Measurements from ENCODE around the gene SLC9A8.

DNA sequence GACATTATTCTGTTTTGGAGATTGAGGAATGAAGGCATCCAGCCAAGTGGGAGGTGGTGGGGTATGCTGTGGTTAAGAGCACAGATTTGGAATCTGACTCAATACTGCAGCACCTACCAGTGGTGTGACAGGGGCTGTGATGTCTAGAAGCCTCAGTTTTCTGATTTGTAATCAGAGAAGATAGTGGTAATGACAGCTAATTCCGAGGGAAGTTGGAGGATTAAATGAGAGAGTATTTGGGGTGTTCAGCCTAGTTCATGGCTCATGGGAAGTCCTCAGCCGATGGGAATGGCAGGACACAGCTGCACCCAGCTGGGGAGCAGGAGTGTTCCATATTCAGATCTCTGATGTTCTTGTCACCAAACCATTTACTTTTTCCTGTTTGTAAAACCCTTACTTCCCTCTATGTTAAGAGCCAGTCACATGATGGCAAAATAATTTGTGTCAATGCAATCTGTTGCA lies 9.3 kb downstream of the SLC9A8 start:
- TF ChIP-seq, protein P1, sequence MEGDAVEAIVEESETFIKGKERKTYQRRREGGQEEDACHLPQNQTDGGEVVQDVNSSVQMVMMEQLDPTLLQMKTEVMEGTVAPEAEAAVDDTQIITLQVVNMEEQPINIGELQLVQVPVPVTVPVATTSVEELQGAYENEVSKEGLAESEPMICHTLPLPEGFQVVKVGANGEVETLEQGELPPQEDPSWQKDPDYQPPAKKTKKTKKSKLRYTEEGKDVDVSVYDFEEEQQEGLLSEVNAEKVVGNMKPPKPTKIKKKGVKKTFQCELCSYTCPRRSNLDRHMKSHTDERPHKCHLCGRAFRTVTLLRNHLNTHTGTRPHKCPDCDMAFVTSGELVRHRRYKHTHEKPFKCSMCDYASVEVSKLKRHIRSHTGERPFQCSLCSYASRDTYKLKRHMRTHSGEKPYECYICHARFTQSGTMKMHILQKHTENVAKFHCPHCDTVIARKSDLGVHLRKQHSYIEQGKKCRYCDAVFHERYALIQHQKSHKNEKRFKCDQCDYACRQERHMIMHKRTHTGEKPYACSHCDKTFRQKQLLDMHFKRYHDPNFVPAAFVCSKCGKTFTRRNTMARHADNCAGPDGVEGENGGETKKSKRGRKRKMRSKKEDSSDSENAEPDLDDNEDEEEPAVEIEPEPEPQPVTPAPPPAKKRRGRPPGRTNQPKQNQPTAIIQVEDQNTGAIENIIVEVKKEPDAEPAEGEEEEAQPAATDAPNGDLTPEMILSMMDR (IDR thresholded peaks at IDR 0.05), result no peak
- TF ChIP-seq, protein P2, sequence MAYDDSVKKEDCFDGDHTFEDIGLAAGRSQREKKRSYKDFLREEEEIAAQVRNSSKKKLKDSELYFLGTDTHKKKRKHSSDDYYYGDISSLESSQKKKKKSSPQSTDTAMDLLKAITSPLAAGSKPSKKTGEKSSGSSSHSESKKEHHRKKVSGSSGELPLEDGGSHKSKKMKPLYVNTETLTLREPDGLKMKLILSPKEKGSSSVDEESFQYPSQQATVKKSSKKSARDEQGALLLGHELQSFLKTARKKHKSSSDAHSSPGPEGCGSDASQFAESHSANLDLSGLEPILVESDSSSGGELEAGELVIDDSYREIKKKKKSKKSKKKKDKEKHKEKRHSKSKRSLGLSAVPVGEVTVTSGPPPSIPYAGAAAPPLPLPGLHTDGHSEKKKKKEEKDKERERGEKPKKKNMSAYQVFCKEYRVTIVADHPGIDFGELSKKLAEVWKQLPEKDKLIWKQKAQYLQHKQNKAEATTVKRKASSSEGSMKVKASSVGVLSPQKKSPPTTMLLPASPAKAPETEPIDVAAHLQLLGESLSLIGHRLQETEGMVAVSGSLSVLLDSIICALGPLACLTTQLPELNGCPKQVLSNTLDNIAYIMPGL (CRISPR knock-in tag; IDR thresholded peaks at IDR 0.05), result no peak
- TF ChIP-seq JUN (CRISPR knock-in tag; IDR thresholded peaks at IDR 0.05), result no peak
- TF ChIP-seq CREM (CRISPR knock-in tag; IDR thresholded peaks at IDR 0.05), result no peak
- TF ChIP-seq, protein P3, sequence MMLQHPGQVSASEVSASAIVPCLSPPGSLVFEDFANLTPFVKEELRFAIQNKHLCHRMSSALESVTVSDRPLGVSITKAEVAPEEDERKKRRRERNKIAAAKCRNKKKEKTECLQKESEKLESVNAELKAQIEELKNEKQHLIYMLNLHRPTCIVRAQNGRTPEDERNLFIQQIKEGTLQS (CRISPR knock-in tag; conservative IDR thresholded peaks at IDR 0.05), result no peak
- TF ChIP-seq, protein P4, sequence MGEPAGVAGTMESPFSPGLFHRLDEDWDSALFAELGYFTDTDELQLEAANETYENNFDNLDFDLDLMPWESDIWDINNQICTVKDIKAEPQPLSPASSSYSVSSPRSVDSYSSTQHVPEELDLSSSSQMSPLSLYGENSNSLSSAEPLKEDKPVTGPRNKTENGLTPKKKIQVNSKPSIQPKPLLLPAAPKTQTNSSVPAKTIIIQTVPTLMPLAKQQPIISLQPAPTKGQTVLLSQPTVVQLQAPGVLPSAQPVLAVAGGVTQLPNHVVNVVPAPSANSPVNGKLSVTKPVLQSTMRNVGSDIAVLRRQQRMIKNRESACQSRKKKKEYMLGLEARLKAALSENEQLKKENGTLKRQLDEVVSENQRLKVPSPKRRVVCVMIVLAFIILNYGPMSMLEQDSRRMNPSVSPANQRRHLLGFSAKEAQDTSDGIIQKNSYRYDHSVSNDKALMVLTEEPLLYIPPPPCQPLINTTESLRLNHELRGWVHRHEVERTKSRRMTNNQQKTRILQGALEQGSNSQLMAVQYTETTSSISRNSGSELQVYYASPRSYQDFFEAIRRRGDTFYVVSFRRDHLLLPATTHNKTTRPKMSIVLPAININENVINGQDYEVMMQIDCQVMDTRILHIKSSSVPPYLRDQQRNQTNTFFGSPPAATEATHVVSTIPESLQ (CRISPR knock-in tag; IDR thresholded peaks at IDR 0.05), result no peak
- TF ChIP-seq SMAD4 (CRISPR knock-in tag; IDR thresholded peaks at IDR 0.05), result no peak
- TF ChIP-seq ELF4 (CRISPR knock-in tag; IDR thresholded peaks at IDR 0.05; ENCODE audit: low read depth), result no peak
- no peak for TF ChIP-seq FOXP1 (CRISPR knock-in tag; IDR thresholded peaks at IDR 0.05; ENCODE audit: borderline replicate concordance)
- no peak for TF ChIP-seq ZNF416 (CRISPR knock-in tag; IDR thresholded peaks at IDR 0.05)
- TF ChIP-seq, protein P5, sequence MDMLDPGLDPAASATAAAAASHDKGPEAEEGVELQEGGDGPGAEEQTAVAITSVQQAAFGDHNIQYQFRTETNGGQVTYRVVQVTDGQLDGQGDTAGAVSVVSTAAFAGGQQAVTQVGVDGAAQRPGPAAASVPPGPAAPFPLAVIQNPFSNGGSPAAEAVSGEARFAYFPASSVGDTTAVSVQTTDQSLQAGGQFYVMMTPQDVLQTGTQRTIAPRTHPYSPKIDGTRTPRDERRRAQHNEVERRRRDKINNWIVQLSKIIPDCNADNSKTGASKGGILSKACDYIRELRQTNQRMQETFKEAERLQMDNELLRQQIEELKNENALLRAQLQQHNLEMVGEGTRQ (CRISPR knock-in tag; IDR thresholded peaks at IDR 0.05), result no peak
- TF ChIP-seq, protein P6, sequence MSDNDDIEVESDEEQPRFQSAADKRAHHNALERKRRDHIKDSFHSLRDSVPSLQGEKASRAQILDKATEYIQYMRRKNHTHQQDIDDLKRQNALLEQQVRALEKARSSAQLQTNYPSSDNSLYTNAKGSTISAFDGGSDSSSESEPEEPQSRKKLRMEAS (CRISPR knock-in tag; IDR thresholded peaks at IDR 0.05), result no peak
- TF ChIP-seq ETV6 (CRISPR knock-in tag; IDR thresholded peaks at IDR 0.05), result no peak
- no peak for TF ChIP-seq SP1 (CRISPR knock-in tag; conservative IDR thresholded peaks at IDR 0.05)
